Left lung (tissue), 10 donors: ENCODE data around the gene IGF1R. TPM values are rescaled to one million over a fixed set of nuclear protein-coding genes. Genes with fewer than 3 reads are reported as not detected.

Source experiments
- ATAC-seq: fragments of 200-7000 bp; cut with Tn5 transposase; one replicate; pipeline ENCODE4 v1.9.1; 2020; ENCODE audit warnings: moderate library complexity
- DNase-seq, 4 donors: peaks; one replicate each; pipeline ENCODE4 v3.0.0-alpha.2; 2013 to 2020
- H3K27ac ChIP-seq, 2 donors: fragments of 200-600 bp; sonication (generic) in 1 of 2; one replicate each; pipeline versions ENCODE4 v1.5.0 to v1.8.0; 2020 to 2021
- H3K27me3 ChIP-seq, 2 donors: fragments of 200-600 bp; sonication (generic) in 1 of 2; one replicate each; pipeline versions ENCODE4 v1.5.0 to v1.8.0; 2020 to 2021
- H3K36me3 ChIP-seq, 2 donors: fragments of 200-600 bp; sonication (generic) in 1 of 2; one replicate each; pipeline versions ENCODE4 v1.5.0 to v1.8.0; 2020 to 2021
- H3K4me1 ChIP-seq, 2 donors: fragments of 200-600 bp; one replicate each; pipeline ENCODE4 v1.8.0; 2021
- H3K4me3 ChIP-seq, 2 donors: fragments of 200-600 bp; sonication (generic) in 1 of 2; one replicate each; pipeline versions ENCODE4 v1.5.0 to v1.8.0; 2020 to 2021; ENCODE audit warnings: mild to moderate bottlenecking in 1 of 2
- H3K9me3 ChIP-seq, 2 donors: fragments of 200-600 bp; sonication (generic) in 1 of 2; one replicate each; pipeline versions ENCODE4 v1.5.0 to v1.8.0; 2020 to 2021
- CTCF ChIP-seq, 2 donors: fragments of 200-600 bp; sonication (generic) in 1 of 2; IDR thresholded peaks; one replicate each; pipeline versions ENCODE4 v1.5.0 to v1.8.0; 2021; ENCODE audit warnings: antibody characterized with exemption in 2 of 2
- intact Hi-C, 2 donors: fragments of 100-400 bp; cut with DNase I; formaldehyde crosslinking; loops; one replicate each; pipeline versions ENCODE4 v1.11.2 to v1.14.2; 2022
- polyA plus RNA-seq, 6 donors: library from polyadenylated mRNA; unstranded; fragments of 120-200 nt; gene quantifications; one replicate each; pipeline ENCODE4 v1.2.1, GENCODE V29; 2013; ENCODE audit not compliant: insufficient read length in 6 of 6
- total RNA-seq, 2 donors: library from RNA; stranded (reverse); fragmentation: NEBNext Ultra II Directional; extraction: Animal tissue kit (Norgen Biotek cat#: 25700); gene quantifications; one replicate each; pipeline ENCODE4 v1.2.1, GENCODE V29; 2021
- donor health status: DM: no; HTN: yes; CAD: no.
- donor health status: DM: no; HTN: no; CAD: no.

IGF1R gene
- total and polyA plus RNA-seq, 8 donors, result 32.0 to 41.0 (median 37.0) TPM

DNA sequence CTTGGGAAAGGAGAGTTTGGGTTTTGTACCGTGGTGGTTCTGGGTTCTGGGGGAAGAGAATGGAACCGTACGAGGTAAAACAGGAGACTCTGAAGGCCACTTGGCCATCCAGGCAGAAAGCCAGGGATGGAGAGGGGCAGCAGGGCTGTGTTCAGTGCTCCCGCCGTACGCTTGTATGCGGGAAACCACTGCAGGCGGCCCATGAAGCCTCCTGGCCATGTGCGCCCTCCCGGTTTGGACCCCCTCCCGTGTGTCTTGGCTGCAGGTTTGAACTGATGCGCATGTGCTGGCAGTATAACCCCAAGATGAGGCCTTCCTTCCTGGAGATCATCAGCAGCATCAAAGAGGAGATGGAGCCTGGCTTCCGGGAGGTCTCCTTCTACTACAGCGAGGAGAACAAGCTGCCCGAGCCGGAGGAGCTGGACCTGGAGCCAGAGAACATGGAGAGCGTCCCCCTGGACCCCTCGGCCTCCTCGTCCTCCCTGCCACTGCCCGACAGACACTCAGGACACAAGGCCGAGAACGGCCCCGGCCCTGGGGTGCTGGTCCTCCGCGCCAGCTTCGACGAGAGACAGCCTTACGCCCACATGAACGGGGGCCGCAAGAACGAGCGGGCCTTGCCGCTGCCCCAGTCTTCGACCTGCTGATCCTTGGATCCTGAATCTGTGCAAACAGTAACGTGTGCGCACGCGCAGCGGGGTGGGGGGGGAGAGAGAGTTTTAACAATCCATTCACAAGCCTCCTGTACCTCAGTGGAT is 308.6 kb downstream of the IGF1R start:
- no peak for DNase-seq
- no peak overlapping the region for H3K4me3 ChIP-seq
- ATAC-seq, result no peak
- H3K4me1 ChIP-seq, result peaks cover 0 to 46% of the 10 kb centered on the region in 2 donors
- H3K27ac ChIP-seq, result peak overlapping the region in 1 of 2 donors; percentile 60
- TF ChIP-seq CTCF (IDR thresholded peaks at IDR 0.05), result no peak
- no peaks in the 10 kb centered on the region for H3K27me3 ChIP-seq
- peaks cover 0 to 2% of the 10 kb centered on the region in 2 donors for H3K9me3 ChIP-seq
- peaks cover 0 to 63% of the 10 kb centered on the region in 2 donors for H3K36me3 ChIP-seq
- intact Hi-C loops, result no loop called here

DNA sequence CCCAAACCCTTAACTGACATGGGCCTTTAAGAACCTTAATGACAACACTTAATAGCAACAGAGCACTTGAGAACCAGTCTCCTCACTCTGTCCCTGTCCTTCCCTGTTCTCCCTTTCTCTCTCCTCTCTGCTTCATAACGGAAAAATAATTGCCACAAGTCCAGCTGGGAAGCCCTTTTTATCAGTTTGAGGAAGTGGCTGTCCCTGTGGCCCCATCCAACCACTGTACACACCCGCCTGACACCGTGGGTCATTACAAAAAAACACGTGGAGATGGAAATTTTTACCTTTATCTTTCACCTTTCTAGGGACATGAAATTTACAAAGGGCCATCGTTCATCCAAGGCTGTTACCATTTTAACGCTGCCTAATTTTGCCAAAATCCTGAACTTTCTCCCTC is 309.3 kb downstream of the IGF1R start:
- Histone ChIP-seq H3K4me1 (peaks cover 0 to 42% of the 10 kb centered on the region in 2 donors), H3K36me3 (peaks cover 0 to 70% of the 10 kb centered on the region in 2 donors), H3K9me3 (peaks cover 0 to 7% of the 10 kb centered on the region in 2 donors), H3K27me3 (no peaks in the 10 kb centered on the region), H3K4me3 (no peak overlapping the region), H3K27ac (no peak overlapping the region)
- intact Hi-C loops, result no loop called here
- no peak for TF ChIP-seq CTCF (IDR thresholded peaks at IDR 0.05)
- DNase-seq, result no peak
- no peak for ATAC-seq

DNA sequence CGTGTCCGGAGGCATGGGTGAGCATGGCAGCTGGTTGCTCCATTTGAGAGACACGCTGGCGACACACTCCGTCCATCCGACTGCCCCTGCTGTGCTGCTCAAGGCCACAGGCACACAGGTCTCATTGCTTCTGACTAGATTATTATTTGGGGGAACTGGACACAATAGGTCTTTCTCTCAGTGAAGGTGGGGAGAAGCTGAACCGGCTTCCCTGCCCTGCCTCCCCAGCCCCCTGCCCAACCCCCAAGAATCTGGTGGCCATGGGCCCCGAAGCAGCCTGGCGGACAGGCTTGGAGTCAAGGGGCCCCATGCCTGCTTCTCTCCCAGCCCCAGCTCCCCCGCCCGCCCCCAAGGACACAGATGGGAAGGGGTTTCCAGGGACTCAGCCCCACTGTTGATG is 309.7 kb downstream of the IGF1R start:
- DNase-seq (no peak), ATAC-seq (no peak)
- H3K27me3 ChIP-seq, result no peaks in the 10 kb centered on the region
- H3K4me3 ChIP-seq, result no peak overlapping the region
- intact Hi-C loops, result no loop called here
- peaks cover 0 to 70% of the 10 kb centered on the region in 2 donors for H3K36me3 ChIP-seq
- peaks cover 0 to 7% of the 10 kb centered on the region in 2 donors for H3K9me3 ChIP-seq
- H3K4me1 ChIP-seq, result peaks cover 0 to 38% of the 10 kb centered on the region in 2 donors
- no peak for TF ChIP-seq CTCF (IDR thresholded peaks at IDR 0.05)
- H3K27ac ChIP-seq, result no peak overlapping the region

GRCh38 chr15:98958918-98959639 is 310.7 kb downstream of the IGF1R start:
- Histone ChIP-seq H3K36me3 (peaks cover 0 to 70% of the 10 kb centered on the region in 2 donors), H3K4me1 (peaks cover 0 to 29% of the 10 kb centered on the region in 2 donors), H3K9me3 (peaks cover 0 to 7% of the 10 kb centered on the region in 2 donors), H3K27ac (no peak overlapping the region), H3K27me3 (no peaks in the 10 kb centered on the region), H3K4me3 (no peak overlapping the region)
- ATAC-seq, result no peak
- intact Hi-C loops, result no loop called here
- TF ChIP-seq CTCF (IDR thresholded peaks at IDR 0.05), result no peak
- DNase-seq, result no peak

- TF ChIP-seq CTCF (IDR thresholded peaks at IDR 0.05), result no peak
- no peak for DNase-seq
- peaks cover 0 to 7% of the 10 kb centered on the region in 2 donors for H3K9me3 ChIP-seq
- H3K27ac ChIP-seq, result no peak overlapping the region
- H3K4me3 ChIP-seq, result no peak overlapping the region
- ATAC-seq, result no peak
- peaks cover 0 to 25% of the 10 kb centered on the region in 2 donors for H3K4me1 ChIP-seq
- H3K36me3 ChIP-seq, result peaks cover 0 to 67% of the 10 kb centered on the region in 2 donors
- intact Hi-C loops, result no loop called here
- H3K27me3 ChIP-seq, result no peaks in the 10 kb centered on the region
Measured at GRCh38 chr15:98959640-98960007, 311.3 kb downstream of the IGF1R start.
